HG03196 (cell line): ENCODE measurements around the gene WSCD2.
"Not testable (repeated sequence)": the region's sequence is repeated elsewhere in the genome, so short reads cannot be mapped to it uniquely, and the experiment has no call there.

Experiments
- ATAC-seq: cut with Tn5 transposase; IDR thresholded peaks from one replicate; pipeline ENCODE4 v1.9.1; 2021; ENCODE audit not compliant: unreplicated experiment

The WSCD2 gene

DNA sequence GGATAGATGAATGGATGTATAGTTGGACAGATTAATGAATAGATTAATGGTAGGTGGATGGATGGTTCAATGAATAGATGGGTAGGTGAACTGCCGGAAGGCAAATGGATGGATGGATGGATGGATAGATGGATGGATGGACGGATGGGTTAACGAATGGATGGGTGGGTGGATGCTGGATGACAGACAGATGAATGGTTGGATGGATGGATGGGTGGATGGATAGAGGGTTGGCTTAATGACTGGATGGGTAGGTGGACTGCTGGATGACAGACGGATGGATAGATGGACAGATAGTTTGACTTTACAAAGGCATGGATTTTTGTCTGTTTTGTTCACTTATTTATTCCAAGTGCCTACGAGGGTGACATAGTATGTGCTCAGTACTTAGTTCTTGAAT, 64.4 kb downstream of the WSCD2 start:
- ATAC-seq: no peak

DNA sequence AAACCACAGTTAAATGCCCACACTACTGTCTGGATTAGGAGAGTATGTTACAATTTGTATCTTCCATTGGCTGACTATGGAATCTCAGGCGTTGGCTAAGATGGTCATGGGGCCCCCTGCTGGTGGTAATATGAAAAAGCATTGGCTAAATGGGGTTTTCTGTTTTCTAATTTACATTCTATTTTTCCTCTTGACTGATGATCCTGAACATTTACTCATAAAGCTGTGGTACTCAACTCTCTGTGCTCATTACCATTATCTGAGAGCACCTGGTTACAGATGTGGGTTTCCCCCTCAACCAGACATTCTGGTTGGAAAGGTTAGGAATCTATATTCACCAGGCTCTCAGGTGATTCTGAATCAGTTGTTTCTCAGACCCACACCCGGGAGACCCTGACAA, 64.8 kb downstream of the WSCD2 start:
- ATAC-seq: no peak

DNA sequence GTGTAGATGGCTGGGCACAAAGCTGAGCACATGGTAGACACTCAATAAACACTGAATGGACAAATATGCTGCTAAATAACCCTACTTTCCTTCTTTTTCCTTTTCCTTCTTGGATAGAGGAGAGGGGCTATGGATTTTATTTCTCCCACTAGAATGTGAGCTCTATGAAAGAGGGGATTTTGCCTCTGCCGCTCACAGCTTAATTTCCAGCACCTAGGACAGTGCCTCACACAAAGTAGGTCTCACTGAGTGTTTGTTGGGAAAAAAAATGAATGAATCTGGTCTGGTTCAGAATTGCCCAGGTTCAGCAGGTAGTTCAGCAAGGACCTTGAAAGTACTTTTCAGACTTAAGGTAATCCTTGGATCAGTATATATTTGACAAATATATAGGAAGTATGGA, 65.5 kb downstream of the WSCD2 start:
- no peak for ATAC-seq

DNA sequence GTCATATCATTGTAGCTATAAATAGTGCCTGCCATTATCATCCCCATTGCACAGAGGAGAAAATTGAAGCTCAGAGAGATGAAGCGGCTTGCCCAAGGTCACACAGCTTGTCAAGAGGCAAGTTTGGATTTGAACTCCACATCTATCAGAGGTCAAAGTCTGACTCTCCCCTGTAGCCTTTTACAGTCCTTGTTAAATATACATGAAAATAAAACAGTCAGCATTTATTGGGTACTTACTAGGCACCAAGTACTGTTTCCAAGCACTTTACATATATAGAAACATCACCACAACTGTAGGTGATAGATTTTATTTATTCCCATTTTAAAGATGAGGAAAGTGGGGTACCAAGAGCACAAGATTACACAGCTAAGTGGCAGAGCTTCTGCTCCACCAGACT, 67.2 kb downstream of the WSCD2 start:
- ATAC-seq: no peak

DNA sequence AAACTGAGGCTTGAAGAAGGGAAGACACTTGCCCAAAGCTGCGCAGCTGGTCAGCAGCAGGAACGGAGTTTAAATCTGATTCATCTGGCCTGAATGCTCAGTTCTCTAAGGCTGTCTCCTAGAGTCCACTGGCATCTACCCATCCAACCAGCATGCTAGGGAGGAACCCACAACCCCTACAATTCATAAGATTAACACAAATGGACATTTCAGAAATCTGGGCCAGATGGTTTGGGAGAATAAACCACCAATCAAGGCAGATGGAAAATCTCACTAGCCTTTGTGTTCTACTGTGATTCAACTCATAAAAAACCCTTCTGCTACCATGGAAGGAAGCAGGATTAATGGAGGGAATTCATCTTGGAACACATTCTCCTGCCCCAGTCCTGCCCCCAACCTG, 67.8 kb downstream of the WSCD2 start:
- ATAC-seq: no peak

DNA sequence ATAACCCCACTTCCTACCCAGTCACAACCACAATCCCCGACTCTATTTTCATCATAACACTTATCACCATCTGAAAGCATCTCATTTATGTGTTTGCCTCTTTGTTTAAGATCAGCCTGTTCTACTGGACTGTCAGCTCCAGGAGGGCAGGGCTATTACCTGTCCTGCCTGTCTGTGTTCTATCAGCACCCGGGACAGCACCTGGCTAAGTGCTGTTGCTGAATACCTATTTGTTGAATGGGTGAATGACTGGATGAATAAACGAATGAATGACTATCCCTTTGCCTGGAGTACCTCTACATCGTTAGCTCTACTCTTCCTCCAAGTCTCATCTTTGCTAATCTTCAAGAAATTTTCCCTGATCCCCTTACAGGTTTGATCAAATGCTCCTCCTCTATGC, 69.0 kb downstream of the WSCD2 start:
- ATAC-seq: no peak

DNA sequence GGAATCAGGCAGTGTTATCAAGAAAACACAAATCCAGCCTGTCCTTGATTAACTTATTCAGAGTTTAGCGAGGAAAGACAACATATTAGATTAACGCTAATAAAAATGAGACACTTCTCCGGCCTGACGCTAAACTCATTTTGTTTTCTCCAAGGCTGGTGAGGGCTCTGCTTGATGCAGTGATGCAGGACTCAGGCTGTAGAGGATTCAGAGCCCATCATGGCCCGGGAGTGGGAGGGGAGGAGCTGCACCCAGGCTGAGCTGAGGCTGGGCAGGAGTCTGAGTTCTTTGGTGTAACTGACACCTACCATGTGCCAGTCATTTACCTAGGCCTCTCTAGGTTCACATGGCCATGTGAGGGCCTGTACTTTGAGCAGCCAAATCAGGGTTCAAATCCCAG, 70.0 kb downstream of the WSCD2 start:
- no peak for ATAC-seq

DNA sequence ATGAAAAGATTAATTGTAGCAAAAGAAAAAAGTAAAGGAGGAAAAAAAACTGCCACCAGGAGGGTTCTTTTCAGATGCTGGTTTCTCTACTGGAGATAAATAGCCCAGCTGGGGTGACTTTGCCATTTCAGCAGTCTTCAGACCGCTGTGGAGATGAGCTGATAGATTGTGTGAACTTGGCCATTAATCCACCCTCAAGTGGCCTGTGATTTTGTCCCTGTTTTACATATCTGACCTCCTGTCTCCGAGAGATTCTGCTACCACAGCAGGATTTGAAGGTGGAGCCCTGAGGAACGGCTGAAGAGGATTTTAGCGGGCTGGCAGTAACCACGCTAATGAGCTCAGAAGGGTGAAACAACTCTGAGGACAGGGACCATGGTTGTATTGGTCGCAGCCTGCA, 72.7 kb downstream of the WSCD2 start:
- no peak for ATAC-seq

DNA sequence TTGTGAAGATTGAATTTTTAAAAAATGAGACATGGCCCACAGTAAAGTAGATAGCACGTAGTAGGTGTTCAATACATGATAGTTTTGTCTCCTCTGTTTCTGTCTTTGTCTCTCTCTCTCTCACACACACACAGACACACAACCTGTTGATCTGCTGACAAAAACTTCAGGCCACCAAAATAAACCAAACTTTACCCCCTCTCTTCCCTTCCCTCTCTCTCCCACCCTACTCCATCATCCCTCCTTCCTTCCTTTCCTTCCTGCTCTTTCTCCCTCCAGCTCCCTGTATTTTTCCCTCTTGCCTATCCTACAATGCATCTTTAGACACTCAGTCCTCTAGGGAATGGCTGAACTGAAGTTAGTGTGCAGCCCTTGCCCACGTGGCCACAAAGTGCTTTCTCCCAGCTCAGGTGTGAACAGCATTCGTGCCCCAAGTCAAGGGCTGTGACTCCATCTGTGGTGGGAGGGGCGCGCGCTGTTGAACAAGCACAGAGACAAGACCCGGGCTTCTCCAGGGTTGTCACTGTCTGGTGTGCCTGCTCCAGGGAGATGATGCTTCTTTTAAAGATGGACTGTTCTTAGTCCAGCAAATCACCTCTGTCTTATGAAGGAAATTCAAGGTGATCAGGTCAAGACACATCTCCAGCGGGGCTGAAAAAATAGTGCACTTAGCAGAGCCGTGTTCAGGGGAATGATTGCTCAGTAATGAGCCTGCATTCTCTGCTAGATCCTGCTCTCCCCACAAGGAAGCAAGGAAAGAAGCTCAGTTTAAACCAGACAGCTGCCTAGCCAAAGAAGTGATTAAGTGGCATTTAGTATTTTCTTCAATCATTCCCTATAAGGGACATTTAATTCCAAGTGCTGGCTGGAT, 75.3 kb downstream of the WSCD2 start:
- no peak for ATAC-seq

DNA sequence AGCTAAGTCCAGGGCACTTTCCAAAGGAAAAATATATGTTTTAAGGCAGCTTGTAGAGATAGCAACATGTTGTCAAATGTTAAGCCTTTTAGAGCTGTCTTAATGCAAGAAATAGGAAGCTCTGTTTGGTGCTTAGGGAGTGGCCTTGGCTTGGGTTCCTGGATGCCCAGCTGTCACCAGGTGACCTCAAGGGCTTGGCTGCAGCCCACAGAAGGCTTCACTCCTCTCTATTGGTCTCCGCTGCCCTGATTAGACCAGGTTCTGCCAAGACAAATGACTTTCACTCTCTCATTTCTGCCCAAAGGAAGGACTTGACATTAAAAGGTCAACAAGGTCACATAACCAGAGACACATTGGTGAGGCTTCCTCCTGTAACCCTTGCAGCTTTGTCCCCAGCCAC, 76.8 kb downstream of the WSCD2 start:
- no peak for ATAC-seq

DNA sequence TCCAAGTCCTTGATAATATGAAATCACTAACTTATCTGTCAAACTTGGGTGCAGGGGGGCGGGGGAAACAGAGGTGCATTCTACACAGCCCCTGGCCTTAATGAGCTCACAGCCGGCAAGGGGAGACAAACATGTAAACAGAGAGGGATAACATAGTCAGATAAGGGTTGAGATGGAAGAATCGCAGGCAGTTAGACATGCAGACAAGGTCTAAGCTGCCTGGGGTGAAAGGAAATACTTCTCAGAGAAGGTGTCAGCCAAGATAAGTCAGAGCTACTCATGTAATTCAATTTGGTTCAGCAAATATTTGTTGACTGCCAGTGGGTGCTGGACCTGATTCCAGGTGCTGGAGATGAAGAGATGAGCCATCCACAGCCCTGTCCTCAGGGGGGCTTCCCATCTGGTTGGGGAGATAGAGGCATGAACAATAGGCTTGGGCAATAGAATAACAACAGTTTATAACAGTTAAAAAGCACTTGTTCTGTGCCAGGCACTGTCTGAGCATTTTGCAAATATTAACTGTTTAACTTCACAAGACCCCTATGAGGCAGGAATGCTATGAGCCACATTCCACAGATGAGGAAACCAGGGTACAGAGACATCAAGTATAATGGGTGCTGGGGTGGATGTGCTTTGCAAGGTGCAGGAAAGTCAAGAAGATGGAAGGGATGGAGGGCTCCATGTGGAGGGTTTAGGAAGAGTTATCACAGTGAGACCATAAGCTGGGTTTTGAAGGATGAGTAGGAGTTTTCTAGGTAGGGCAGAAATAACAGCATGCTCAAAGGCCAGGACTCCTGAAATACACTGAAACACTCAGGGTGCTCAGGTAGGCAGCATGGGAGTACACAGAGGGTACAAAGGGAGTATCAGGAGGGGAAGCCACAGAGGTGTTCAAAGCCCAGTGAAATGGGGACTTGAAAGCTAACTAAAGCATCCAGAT, 79.0 kb downstream of the WSCD2 start:
- ATAC-seq: no peak

DNA sequence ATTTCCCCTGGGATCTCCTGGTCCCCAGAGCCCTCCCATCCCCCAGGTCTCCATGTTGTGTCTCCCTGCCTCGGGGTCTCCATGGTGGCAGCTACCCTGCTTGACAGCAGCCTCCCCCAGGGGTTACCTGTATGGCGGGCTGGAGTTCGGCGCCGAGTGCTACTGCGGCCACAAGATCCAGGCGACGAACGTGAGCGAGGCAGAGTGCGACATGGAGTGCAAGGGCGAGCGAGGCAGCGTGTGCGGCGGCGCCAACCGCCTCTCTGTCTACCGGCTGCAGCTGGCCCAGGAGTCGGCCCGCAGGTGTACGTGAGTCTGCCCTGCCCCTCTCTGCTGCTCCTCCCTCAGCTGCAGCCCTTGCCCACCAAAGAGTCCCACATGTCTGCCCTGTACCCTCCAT, 80.9 kb downstream of the WSCD2 start:
- ATAC-seq: no peak

DNA sequence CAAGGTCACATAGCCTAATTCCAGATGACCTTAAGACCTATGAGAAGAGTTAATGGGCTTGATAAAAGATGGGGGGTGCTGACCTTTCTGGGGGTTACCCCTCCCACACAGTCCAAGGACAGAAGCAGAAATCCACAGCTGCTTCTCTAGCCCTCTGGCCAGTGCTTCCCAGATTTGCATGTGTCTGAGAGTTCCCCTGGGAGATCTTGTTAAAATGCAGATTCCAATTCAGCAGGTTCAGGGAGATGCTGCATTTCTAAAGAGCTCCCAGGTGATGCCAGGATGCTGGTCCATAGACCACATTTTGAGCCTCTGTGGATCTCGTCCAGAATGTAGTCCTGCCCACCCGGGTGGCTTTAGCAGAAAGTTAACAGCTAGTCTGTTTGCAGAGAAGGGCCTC, 82.1 kb downstream of the WSCD2 start:
- ATAC-seq: no peak

DNA sequence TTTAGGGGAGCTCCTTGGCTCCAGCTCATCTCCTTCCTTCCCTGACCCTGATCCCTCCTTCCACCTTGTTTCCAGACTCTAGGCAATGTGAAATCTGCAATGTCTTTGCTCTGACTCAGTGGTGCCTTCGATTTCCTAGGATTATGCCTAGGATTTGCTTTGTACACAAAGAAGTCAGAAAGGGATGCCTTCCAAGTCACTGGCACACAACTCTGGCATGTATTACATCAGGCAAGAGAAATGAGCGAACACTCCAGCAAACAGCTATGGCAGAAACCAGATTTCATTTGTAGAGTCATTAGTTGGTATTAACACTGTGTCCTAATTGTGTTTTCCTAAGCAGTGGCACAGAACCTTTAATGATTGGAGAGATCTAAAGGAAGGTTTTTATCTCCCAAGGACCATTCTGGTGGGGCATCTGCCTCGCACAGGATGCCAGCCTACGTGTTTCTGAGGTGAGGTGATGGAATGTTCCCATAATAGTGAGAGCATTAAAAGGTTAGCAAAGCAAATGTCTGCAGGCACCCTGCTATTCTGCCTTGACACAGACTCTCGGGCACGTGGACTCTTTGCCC, 84.9 kb downstream of the WSCD2 start:
- no peak for ATAC-seq

DNA sequence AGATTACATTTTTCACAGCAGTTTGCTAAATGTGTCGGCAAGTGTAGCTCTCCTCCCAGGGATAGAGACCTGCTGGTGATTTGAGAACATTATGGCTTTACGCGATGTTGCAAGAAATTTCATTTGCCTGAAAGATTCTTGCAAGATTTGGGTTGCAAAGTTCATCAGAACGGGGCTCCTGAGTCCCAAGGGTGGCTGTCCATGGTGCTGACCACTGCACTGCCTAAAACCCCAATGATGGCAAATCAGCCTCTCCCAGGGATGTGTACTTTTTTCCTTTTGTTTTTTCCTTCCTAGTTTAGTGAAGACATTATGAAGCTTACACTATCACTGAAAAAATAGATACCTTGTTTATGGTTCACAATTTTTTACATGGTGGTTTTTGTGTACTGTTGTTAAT, 85.4 kb downstream of the WSCD2 start:
- ATAC-seq: no peak

DNA sequence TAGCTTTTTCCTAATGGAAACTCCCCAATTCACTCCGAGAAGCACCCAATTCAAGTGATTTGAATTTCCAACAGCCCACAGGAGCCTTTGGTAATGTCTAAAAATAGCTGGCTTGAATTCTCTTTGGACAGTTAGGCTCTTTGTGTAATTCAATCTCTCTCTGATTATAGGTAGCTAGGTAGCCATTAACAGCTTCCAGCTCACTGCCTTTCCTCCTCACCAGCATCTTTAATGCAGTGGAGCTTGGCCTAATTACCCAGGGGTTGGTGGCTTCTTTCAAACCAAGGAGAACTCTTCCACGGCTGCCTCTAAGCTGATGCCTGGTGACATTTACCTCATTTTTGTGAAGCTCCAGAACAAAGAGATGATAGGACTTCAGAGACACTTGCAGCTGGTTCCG, 86.4 kb downstream of the WSCD2 start:
- ATAC-seq: no peak

DNA sequence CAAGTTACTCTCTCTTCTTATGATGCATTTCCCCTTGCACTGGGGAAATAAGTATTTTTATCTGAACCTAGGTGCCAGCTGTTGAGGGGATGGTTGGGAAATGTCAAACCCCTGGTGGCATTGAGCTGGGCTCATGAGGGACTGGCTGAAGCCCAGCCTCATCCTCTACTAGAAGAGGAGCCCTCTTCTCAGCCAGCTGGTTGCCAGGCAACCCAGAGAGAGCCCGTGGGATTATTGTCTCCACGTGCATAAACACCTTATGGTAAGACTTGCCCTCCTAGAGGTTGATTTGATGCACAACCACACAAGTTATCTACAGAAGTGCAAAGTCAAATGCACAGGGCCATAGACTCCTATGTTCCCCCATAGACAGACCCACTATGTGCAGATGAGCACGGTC, 89.8 kb downstream of the WSCD2 start:
- no peak for ATAC-seq

DNA sequence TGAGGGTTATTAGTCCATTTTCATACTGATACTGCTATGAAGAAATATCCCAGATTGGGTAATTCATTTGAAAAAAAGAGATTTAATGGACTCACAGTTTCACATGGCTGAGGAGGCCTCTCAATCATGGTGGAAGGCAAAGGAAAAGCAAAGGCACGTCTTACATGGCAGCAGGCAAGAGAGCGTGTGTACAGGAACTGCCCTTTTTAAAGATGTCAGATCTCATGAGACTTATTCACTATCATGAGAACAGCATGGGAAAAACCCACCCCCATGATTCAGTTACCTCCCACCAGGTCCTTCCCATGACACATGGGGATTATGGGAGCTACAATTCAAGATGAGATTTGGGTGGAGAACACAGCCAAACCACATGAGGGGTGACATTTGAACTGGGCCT, 96.0 kb downstream of the WSCD2 start:
- ATAC-seq: not testable (repeated sequence)

DNA sequence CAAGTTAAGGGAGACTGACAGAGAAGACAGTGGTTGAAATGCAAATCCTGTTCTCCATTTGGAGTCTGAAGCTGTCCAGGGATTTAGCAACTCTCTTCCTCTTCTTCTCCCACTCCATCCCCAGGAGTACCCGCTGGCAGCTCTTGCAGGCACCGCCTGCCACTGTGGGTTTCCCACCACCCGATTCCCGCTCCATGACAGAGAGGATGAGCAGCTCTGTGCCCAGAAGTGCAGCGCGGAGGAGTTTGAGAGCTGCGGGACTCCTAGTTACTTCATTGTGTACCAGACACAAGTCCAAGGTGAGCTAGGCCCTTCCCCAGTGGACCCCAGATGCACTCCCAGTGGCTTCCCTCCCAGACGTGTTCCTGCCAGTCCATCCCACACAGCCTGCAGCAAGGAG, 97.8 kb downstream of the WSCD2 start:
- ATAC-seq: no peak

DNA sequence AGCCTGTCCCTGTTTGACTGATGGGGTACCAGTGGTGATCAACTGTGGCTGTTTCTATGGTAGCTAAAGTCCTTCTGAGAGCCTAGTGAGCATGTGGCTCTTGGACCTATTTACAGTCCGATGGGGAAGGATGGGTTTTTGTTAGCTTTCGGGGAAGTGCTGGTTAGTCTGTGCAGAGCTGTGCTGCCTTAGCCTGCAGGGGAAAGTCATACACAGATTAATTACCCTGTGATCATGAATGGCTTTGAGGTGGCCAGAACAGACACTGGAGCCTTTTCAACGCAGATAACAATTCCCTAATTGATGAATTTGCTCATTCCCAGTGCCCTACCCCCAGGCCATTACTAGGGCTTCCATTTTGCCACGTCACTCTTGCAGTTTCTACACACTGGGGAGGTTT, 99.7 kb downstream of the WSCD2 start:
- ATAC-seq: no peak

DNA sequence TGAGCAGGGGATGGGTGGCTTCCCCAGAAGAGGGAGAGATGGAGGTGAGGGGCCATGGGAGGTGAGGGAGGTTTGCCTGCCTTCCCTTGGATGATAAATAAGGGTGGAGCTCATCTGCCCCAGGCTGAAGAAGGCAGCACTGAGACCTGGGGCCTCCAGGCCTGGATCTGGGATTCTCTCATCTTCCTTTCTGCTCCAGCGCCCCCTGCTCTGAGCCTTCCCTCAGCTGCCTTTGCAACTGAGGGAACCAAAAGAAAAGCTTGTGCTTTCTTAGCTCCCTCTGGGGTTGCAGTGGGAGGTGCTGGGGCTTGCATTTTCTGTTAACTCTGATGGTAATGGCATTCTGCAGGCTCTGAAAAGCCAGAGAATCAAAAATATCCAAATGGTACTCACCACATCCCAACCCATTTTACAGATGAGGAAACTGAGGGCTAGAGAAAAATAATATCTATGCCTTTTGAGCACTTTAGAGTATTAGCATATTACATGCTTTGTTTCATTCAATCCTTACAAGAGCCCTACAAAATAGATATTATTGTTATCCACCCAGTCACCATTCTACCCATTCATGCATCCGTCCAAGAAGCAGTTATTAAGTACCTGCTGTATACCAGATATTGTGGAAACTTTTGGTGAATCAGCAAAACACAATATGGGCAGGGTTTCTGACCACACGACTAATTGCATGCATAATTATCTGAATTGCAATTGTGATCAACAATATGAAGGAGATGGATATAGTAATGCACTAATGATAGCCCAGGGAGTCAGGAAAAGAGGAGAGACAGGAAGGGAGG, 102.2 kb downstream of the WSCD2 start:
- no peak for ATAC-seq
